ENCODE results near the gene WFDC6.

- no peak for TF ChIP-seq POLR2A (IDR thresholded peaks at IDR 0.05)
- no peak for TF ChIP-seq CTCF (IDR thresholded peaks at IDR 0.05)
Observed at GRCh38 chr20:45497971-45498494, 41.2 kb downstream of the WFDC6 start.

Data from sigmoid colon (tissue), 3 donors.